ENCODE data around the gene ARMC6.

- TF ChIP-seq, protein P1, sequence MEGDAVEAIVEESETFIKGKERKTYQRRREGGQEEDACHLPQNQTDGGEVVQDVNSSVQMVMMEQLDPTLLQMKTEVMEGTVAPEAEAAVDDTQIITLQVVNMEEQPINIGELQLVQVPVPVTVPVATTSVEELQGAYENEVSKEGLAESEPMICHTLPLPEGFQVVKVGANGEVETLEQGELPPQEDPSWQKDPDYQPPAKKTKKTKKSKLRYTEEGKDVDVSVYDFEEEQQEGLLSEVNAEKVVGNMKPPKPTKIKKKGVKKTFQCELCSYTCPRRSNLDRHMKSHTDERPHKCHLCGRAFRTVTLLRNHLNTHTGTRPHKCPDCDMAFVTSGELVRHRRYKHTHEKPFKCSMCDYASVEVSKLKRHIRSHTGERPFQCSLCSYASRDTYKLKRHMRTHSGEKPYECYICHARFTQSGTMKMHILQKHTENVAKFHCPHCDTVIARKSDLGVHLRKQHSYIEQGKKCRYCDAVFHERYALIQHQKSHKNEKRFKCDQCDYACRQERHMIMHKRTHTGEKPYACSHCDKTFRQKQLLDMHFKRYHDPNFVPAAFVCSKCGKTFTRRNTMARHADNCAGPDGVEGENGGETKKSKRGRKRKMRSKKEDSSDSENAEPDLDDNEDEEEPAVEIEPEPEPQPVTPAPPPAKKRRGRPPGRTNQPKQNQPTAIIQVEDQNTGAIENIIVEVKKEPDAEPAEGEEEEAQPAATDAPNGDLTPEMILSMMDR (conservative IDR thresholded peaks at IDR 0.05; ENCODE audit: low read depth, low read length): no peak
- no peak for TF ChIP-seq EZH2phosphoT487 (IDR thresholded peaks at IDR 0.05; ENCODE audit: borderline replicate concordance, low read length)
These were observed 4.9 kb upstream of the ARMC6 start for GRCh38 chr19:19028526-19028925.

Measured in PC-3 (cell line).